HG03439 (cell line): Measurements from ENCODE around the gene ARHGAP8.
"Not testable (repeated sequence)": the region's sequence is repeated elsewhere in the genome, so short reads cannot be mapped to it uniquely, and the experiment has no call there.

Experiments used
- ATAC-seq: cut with Tn5 transposase; IDR thresholded peaks from one replicate; pipeline ENCODE4 v1.9.1; 2021; ENCODE audit warnings: mild to moderate bottlenecking, moderate library complexity; ENCODE audit not compliant: unreplicated experiment

ARHGAP8 gene

DNA sequence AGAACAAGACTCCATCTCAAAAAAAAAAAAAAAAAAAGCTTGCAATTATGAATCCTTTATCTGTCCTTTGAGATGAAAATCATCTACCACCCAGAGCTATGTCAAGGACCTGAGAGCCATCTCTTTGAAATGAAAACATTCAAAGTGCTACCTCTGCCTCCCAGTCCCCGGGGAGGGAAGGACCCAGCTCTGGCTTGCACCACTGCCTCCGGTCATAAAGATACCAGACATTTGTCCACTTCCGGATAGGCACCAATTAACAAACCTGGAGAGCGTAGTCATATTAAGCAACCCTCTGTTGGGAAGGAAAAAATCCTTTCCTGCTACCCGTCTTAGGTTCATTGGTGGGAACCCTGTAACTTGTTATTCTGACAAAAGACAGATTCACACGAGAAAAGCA, 98.6 kb downstream of the ARHGAP8 start:
- no peak for ATAC-seq

DNA sequence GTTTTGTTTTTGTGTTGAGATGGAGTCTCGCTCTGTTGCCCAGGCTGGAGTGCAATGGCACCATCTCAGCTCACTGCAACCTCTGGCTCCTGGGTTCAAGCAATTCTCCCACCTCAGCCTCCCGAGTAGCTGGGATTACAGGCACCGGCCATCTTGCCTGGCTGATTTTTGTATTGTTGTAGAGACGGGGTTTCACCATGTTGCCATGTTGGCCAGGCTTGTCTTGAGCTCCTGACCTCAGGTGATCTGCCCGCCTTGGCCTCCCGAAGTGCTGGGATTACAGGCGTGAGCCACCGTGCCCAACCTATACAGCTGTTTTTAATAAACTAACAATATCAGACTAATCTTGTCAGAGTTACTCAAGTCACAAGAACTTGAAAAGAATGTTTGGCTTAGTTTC, 102.3 kb downstream of the ARHGAP8 start:
- ATAC-seq: not testable (repeated sequence)

DNA sequence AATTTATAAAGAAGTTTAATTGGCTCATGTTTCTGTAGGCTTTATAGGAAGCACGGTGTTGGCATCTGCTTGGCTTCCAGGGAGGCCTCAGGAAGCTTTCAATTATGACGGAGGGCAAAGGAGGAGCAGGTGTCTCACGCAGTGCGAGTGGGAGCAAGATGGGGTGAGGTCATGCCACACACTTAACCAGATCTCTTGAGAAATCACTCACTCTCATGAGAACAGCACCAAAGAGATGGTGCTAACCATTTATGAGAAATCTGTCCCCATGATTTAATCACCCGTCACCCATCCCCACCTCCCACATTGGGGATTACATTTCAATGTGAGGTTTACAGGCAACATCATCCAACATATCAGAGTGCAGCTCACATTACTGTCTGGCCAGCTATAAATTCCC, 103.5 kb downstream of the ARHGAP8 start:
- no peak for ATAC-seq

DNA sequence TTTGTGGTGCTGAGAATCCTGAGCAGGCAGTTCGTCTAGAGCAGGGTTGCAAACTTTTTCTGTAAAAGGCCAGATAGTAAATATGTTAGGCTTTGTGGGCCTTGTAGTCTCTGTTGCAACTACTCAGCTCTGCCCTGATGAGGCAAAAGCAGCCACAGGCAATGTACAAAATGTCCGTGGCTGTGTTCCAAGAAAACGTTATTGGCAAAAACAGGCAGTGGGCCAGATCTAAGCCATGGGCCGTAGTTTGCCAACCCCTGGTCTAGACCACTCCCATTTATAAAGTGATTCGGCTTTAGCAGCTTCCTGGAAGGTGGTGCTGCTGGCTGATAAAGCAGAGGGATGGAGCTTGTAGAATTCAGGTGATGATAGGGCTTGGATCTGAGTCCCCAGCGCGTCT, 106.4 kb downstream of the ARHGAP8 start:
- not testable (repeated sequence) for ATAC-seq

GRCh38 chr22:44859641-44860040, 107.3 kb downstream of the ARHGAP8 start:
- ATAC-seq: no peak

- ATAC-seq: no peak
Observed at GRCh38 chr22:44860311-44860710, 107.9 kb downstream of the ARHGAP8 start.

- no peak for ATAC-seq
Observed at GRCh38 chr22:44861245-44861644, 108.9 kb downstream of the ARHGAP8 start.

DNA sequence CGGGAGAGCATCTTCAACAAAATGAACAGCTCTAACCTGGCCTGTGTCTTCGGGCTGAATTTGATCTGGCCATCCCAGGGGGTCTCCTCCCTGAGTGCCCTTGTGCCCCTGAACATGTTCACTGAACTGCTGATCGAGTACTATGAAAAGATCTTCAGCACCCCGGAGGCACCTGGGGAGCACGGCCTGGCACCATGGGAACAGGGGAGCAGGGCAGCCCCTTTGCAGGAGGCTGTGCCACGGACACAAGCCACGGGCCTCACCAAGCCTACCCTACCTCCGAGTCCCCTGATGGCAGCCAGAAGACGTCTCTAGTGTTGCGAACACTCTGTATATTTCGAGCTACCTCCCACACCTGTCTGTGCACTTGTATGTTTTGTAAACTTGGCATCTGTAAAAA, 109.9 kb downstream of the ARHGAP8 start:
- no peak for ATAC-seq

DNA sequence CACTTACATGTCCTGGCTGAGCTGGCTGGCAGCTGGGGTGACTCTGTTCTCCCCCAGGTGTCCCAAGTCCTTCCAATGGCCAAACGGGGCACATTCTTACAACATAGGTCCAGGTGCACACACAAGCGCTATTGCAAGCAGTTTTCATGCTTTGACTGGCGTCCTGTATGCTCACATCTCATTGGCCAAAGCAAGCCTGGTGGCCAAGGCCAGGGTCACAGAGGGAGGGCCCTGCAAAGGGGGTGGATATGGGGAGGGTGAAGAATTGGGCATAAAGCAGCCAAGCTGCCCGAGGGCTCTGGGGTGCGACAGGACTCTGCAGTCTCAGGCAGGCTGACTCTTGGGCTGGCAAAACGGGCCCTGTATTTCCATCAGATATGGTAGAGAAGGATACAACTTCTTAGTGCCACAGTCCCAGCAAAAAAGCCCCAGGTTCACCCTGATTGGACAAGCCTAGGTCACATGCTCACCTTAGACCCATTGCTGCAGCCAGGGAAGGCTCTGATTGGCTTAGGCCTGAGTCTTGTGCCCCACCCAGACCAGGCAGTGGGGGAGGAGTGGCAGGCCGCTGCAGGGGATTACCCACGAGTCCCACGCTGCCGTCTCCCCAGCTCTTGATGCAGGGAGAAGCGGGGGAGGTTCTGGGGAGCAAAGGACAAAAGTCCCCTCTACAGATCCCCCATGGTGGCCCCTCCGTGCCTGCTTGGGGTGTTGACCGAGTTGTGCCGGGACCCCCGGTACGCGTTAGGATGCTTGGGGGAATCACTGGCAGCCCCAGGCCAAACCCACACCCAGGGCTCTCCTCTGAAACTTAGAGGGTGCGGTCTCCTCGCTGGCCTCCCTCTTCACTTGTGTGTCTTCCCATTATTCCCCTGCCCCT, 110.8 kb downstream of the ARHGAP8 start:
- no peak for ATAC-seq

DNA sequence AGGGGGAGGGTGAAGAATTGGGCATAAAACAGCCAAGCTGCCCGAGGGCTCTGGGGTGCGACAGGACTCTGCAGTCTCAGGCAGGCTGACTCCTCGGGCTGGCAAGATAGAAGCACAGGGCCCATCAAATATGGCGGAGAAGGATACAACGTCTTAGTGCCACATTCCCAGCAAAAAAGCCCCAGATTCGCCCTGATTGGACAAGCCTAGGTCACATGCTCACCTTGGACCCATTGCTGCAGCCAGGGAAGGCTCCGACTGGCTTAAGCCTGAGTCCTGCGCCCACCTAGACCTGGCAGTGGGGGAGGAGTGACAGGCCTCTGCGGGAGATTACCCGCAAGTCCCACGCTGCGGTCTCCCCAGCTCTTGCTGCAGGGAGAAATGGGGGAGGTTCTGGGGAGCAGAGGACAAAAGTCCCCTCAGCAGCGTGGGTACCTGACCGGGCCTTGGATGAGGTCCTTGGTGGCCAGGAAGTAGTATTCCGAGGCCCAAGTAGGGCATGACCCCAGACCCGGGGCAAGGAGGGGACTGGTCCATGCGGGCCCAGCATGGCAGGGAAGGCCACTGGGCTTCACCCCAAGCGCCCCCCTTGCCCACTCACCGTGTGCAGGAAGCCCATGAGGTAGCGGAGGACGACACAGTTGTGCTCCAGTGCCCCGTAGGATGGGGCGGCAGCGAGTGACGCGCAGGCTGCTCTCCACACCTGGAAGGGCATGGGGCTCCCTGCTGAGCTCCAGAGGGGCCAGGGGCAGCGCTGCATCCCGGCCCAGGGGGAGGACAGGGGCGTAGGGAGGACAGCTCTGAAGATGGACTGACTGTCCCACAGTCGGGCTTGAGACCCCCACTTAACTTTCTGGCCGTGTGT, 113.0 kb downstream of the ARHGAP8 start:
- no peak for ATAC-seq

DNA sequence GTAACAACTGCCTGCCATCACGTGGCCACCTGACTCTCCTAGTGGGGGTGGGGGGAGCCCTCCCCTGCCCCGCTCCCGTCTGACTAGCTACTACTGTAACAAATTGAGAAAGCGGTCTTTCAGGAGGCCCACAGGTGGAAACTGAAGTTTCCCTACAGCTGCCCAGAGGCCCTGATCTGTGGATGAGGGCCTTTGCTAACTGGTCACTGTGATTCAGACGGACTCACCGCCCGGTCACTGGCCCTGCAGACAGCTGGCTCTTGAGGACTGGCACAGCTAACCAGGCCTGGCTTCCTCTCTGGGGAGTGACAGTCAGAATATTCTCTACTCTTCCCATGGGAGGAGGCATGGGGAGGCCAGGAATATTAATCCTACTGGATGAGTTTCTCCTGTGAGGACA, 116.8 kb downstream of the ARHGAP8 start:
- ATAC-seq: no peak

GRCh38 chr22:44870021-44870420, 117.6 kb downstream of the ARHGAP8 start:
- ATAC-seq: no peak

GRCh38 chr22:44871782-44872181, 119.4 kb downstream of the ARHGAP8 start:
- ATAC-seq: no peak

DNA sequence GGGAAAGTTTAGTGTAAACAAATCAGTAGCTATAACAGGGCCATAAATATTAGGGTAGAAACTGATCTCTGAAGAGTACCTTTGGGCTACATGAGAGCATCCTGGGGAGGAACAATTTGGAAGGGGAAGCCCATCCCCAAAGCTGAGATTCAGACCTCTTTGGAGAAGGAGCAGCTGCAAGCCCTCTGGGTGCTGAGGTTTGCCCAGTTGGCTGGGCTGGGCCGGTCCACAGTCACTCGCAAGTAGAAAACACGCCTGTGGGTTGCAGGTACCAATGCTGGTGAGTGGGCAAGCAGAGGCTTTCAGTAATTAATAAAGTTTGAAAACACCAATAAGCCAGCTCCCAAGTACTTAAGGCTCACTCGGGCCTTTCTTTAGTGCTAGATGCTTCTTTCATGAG, 124.5 kb downstream of the ARHGAP8 start:
- ATAC-seq: no peak

DNA sequence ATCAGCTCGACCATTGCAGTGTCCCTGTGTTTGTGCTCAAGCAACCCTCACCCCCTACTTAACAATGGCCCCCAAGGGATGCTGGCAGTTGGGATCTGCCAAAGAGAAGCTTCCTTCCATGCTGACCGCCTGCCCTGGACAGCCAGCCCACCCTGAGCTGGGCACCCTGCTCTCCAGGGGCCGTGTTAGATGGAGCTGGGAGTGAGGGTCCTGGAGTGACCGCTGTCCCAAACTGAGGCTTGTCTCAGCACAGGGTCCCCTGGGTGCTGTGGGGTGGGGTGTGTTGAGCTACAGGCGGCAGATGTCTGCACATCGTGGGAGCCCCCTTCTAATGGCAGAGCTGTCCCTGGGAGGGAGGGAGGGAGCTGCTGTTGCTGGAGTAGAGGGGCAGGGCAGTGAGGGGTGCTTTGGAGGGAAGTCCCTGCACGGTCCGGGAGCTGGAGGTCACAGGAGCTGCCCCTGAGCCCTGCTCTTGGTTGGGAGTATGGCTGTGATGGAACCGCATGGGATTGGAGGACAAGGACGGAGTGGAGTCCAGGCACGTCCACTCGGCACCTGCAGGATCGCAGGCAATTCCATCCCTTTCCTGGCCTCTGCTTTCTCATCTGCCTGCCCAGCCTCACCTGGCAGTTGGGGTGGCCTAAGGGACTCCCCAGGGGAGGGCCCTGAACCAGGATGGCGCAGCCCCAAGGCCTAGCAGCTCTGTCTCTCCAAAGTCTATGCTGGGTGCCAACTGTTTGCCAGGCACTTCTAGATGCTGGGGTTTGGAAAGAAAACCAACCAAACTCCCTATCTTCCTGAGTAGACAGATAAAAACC, 126.3 kb downstream of the ARHGAP8 start:
- ATAC-seq: no peak

- ATAC-seq: no peak
Observed at GRCh38 chr22:44879301-44879680, 126.9 kb downstream of the ARHGAP8 start.

DNA sequence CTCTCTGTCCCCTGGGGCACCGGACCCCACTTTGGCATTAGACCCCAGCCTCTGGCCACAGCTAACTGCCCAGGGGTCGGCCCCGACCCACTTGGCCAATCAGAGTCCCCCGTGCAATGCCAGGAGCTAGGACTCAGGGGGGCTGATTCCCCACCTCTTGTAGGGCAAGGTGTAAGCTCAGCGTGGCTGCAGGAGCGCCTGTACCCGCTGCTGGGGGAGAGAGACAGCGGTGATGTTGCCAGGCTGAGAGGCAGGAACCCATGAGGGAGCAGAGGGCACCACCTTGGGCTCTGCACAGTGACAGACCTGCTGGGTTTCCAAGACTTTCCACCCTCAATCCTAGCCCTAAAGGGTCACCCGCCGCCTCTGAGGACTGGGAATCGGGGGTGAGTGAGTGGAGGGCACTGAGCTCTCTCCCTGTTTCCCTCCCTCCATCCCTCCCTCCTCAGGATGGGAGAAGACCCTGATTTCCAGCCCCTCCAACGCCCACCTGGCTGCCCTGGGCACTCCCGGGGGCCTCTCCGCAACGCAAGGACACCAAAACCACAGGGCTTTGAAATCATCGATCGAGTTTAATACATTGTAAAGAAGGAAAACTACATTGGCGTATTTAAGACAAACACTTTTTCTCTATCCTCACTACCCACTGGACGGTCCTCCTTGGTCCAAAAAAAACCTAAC, 128.4 kb downstream of the ARHGAP8 start:
- ATAC-seq: no peak

DNA sequence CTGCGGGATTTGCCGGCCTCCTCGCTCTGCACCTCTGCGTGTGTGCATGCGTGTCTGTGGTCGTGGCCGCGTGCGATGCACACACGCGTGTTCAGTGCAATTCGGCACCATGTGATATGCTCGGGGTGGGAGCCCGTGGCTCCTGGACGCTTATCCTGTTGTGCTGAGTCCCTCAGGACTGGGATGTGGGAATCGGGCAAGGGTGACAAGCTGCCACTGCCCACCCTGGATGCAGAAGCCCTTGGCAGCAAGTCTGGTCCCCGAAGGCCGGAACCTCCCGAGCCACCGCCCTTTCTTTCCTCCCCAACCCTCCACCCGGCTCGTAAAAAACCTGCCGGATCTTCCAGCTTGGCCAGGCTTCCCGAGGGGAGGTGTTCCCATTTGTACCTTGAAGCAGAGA, 129.2 kb downstream of the ARHGAP8 start:
- ATAC-seq: no peak

DNA sequence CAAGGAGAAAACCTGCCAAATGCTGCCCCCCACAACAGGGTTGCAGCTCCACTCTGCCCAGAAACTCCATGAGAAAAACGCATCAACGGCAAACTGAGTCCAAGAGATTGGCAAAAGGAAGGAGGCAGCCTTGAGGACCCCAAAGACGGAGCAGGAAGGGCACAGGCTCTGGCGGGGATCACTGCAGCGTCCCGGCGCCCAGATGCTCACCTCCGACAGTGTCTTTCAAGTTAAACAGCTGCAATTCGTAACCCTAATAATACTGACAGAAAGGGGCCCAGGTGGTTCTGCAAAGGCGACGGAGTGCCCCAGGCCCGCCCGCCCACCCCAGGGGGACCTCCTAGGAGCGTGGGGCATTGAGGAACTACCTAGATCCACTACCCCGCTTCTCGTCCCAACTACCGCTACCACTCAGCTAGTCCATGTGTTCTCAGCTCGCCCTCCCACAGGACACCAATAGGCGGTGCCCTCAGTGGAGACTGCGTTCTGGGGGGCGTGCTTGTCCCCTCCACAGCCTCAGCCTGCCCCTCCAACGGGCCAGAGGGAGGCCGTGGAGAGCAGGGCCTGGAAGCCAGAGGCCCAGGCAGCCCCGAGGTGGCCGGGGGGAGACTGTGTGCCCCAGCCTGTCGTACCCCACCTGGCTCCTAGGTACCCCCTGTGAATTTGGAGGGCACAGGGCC, 130.0 kb downstream of the ARHGAP8 start:
- no peak for ATAC-seq

GRCh38 chr22:44883011-44883421, 130.6 kb downstream of the ARHGAP8 start:
- no peak for ATAC-seq
